Measurements from ENCODE around the gene TRIP10. TPM values are rescaled to one million over a fixed set of nuclear protein-coding genes. Genes with fewer than 3 reads are reported as not detected.
"Not testable (repeated sequence)": the region's sequence is repeated elsewhere in the genome, so short reads cannot be mapped to it uniquely, and the experiment has no call there.

The TRIP10 gene
- total RNA-seq, 4 donors from 2014 or later, result 94.1 to 129 (median 104) TPM

DNA sequence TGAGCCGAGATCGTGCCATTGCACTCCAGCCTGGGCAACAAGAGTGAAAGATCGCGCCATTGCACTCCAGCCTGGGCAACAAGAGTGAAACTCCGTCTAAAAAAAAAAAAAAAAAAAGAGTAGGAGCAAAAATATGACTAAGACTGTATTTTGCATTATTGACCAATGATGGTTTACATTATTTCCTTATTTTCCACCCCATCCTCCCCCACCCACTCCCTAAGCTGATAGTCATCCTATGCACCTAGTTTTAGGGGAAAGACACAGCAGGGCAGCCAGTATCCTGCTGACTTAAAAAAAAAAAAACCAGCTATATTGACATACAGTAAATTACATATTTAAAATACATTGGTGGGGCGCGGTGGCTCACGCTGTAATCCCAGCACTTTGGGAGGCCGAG, 58.2 kb downstream of the TRIP10 start:
- Histone ChIP-seq H3K4me1 (peaks cover 0 to 7% (median 3%) of the 10 kb centered on the region in 3 donors), H3K27ac (no peak overlapping the region), H3K4me3 (no peak overlapping the region), H3K27me3 (peaks cover 58% of the 10 kb centered on the region), H3K36me3 (no peaks in the 10 kb centered on the region), H3K9me3 (peaks cover 0 to 24% (median 0%) of the 10 kb centered on the region in 3 donors)
- TF ChIP-seq POLR2AphosphoS5 (IDR thresholded peaks at IDR 0.05) (no peak), POLR2A (IDR thresholded peaks at IDR 0.05) (no peak), EP300 (IDR thresholded peaks at IDR 0.05) (no peak)
- TF ChIP-seq, protein P1, sequence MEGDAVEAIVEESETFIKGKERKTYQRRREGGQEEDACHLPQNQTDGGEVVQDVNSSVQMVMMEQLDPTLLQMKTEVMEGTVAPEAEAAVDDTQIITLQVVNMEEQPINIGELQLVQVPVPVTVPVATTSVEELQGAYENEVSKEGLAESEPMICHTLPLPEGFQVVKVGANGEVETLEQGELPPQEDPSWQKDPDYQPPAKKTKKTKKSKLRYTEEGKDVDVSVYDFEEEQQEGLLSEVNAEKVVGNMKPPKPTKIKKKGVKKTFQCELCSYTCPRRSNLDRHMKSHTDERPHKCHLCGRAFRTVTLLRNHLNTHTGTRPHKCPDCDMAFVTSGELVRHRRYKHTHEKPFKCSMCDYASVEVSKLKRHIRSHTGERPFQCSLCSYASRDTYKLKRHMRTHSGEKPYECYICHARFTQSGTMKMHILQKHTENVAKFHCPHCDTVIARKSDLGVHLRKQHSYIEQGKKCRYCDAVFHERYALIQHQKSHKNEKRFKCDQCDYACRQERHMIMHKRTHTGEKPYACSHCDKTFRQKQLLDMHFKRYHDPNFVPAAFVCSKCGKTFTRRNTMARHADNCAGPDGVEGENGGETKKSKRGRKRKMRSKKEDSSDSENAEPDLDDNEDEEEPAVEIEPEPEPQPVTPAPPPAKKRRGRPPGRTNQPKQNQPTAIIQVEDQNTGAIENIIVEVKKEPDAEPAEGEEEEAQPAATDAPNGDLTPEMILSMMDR (IDR thresholded peaks at IDR 0.05), result no peak
- WGBS, 2 donors (ENCODE audit: low coverage in 1 of 2), result 67 to 74% methylated on average over 5 to 6 of the region's 9 CpGs
- ATAC-seq, result no peak

DNA sequence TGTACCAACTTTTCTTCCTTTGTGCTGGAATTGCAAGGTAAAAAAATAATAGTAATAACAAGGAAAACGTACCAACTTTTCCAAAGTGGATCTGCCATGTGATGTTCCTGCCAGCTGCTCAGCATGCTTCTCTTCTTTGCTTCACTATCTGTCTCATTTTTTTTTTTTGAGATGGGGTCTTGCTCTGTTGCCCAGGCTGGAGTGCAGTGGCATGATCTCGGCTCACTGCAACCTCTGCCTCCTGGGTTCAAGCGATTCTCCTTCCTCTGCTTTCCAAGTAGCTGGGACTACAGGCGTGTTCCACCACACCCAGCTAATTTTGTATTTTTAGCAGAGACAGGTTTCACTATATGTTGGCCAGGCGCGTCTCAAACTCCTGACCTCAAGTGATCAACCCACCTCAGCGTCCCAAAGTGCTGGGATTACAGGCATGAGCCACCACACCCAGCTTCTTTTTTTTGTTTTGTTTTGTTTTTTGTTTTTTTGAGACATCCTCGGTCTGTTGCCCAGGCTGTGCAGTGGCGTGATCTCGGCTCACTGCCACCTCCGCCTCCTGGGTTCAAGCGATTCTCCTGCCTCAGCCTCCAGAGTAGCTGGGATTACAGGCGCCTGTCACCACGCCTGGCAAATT, 60.8 kb downstream of the TRIP10 start:
- not testable (repeated sequence) for H3K4me3 ChIP-seq, H3K4me1 ChIP-seq, H3K36me3 ChIP-seq, H3K27ac ChIP-seq, ATAC-seq
- WGBS, 2 donors (ENCODE audit: low coverage in 1 of 2), result 65 to 72% methylated on average over 4 to 9 of the region's 14 CpGs
- H3K27me3 ChIP-seq, result peaks cover 80% of the 10 kb centered on the region
- peaks cover 0 to 11% (median 0%) of the 10 kb centered on the region in 3 donors for H3K9me3 ChIP-seq

DNA sequence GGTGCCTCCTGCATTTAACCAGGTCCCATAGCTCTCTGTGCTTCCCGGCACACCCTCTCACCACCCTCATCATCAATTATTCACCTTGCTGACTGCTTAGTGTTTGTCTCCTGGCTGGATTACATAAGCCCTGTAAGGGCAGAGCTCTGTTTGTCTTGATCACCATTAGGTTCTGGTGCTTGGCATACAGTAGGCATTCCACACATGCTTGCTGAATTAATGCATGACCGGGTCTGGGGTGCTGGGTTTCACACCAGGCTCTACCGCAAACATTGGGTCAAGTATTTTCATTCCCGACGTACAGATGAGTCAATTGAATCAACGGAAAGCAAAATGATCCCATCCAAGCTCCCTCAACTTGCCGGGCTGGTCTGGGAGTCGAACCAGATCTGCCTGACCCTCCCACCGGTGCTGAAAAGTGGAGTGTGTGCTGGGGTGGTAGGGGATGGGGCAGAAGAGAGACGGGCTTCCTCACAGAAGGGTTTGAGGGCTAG, 61.6 kb downstream of the TRIP10 start:
- H3K4me3 ChIP-seq, result peak overlapping the region in 1 of 2 donors; percentile 23
- H3K4me1 ChIP-seq, result peaks cover 0 to 7% (median 3%) of the 10 kb centered on the region in 3 donors
- no peak for ATAC-seq
- peaks cover 0 to 6% (median 0%) of the 10 kb centered on the region in 3 donors for H3K9me3 ChIP-seq
- 17 to 20% methylated on average over 1 of the region's 10 CpGs for WGBS, 2 donors (ENCODE audit: low coverage in 1 of 2)
- peaks cover 84% of the 10 kb centered on the region for H3K27me3 ChIP-seq
- H3K27ac ChIP-seq, result no peak overlapping the region
- H3K36me3 ChIP-seq, result no peaks in the 10 kb centered on the region
- no peak for TF ChIP-seq EP300 (IDR thresholded peaks at IDR 0.05)
- TF ChIP-seq, protein P1 (IDR thresholded peaks at IDR 0.05), result no peak

Other genes starting within 250 kb of the TRIP10 start
- gene TUBB4A, start 237.4 kb upstream of the TRIP10 start, total RNA-seq, result 1 to 10 TPM; 1.2 to 3.2 (median 2.2) TPM
- under 1 TPM in 2 of 4 donors, not detected in 2; 0.17 to 0.27 TPM for gene TNFSF9, start 208.7 kb upstream of the TRIP10 start, total RNA-seq
- 1 to 10 TPM in 1 of 4 donors, not detected in 3; 2.2 TPM for gene CD70, start 148.5 kb upstream of the TRIP10 start, total RNA-seq
- 1 to 10 TPM in 2 of 4 donors, under 1 TPM in 2; 0.16 to 2.4 (median 0.81) TPM for gene TNFSF14, start 69.5 kb upstream of the TRIP10 start, total RNA-seq
- 100 to 1,000 TPM; 246 to 757 (median 594) TPM for gene C3, start 19.0 kb upstream of the TRIP10 start, total RNA-seq
- 10 to 100 TPM; 44.0 to 68.8 (median 60.1) TPM for gene GPR108, start 2.1 kb upstream of the TRIP10 start, total RNA-seq
- gene SH2D3A, start 27.8 kb downstream of the TRIP10 start, total RNA-seq, result 1 to 10 TPM in 2 of 4 donors, under 1 TPM in 1, not detected in 1; 0.78 to 5.8 (median 1.7) TPM
- gene VAV1, start 33.0 kb downstream of the TRIP10 start, total RNA-seq, result 1 to 10 TPM; 2.3 to 7.8 (median 5.7) TPM
- under 1 TPM in 1 of 4 donors, not detected in 3; 0.13 TPM for gene ADGRE1, start 147.9 kb downstream of the TRIP10 start, total RNA-seq

All from gastroesophageal sphincter (tissue), 4 donors.